Stomach (tissue), 4 donors: ENCODE data around the gene TMEM229B.

Experiments
- CTCF ChIP-seq, 7 experiments: fragments of 450-650 bp in 4 of 7; fragments of 200-600 bp in 3 of 7; sonication (generic) in 3 of 7; IDR thresholded peaks; one replicate each; pipeline ENCODE4 v1.5.1; 2016 to 2019; ENCODE audit warnings: antibody characterized with exemption in 7 of 7, control low read depth in 2 of 7, mild to moderate bottlenecking in 1 of 7
- EP300 ChIP-seq: sonication (generic); formaldehyde crosslinking; IDR thresholded peaks from one replicate; pipeline ENCODE4 v1.6.1; 2017; ENCODE audit warnings: antibody characterized with exemption
- POLR2A ChIP-seq, 4 donors: fragments of 450-650 bp; IDR thresholded peaks; one replicate each; pipeline ENCODE4 v1.6.1; 2016; ENCODE audit warnings: antibody characterized with exemption in 4 of 4, control low read depth in 2 of 4, mild to moderate bottlenecking in 1 of 4, moderate library complexity in 1 of 4
- POLR2AphosphoS5 ChIP-seq, 3 donors: sonication (generic); formaldehyde crosslinking; IDR thresholded peaks; one replicate each; pipeline ENCODE4 v1.6.1; 2016; ENCODE audit warnings: antibody characterized with exemption in 3 of 3

GRCh38 chr14:67532998-67533753 lies 44.7 kb upstream of the TMEM229B start, which contains the start of gene PLEKHH1:
- no peak for TF ChIP-seq CTCF (IDR thresholded peaks at IDR 0.05)
- TF ChIP-seq EP300 = no peak
- TF ChIP-seq POLR2A (IDR thresholded peaks at IDR 0.05) = peak in 1 of 4 donors; percentile 29
- peak in 2 of 3 donors; percentile 88 for TF ChIP-seq POLR2AphosphoS5 (IDR thresholded peaks at IDR 0.05)
